ENCODE data around the gene SLC26A1. TPM values are rescaled to one million over a fixed set of nuclear protein-coding genes. Genes with fewer than 3 reads are reported as not detected.

SLC26A1 gene
- total and polyA plus RNA-seq, 8 donors = 0.35 to 8.6 (median 5.2) TPM

GRCh38 chr4:952881-953573, 40.2 kb downstream of the SLC26A1 start:
- Histone ChIP-seq H3K4me3 (no peak overlapping the region), H3K9me3 (no peaks in the 10 kb centered on the region), H3K4me1 (no peaks in the 10 kb centered on the region), H3K36me3 (peaks cover 0 to 49% of the 10 kb centered on the region in 2 donors), H3K27ac (no peak overlapping the region), H3K27me3 (no peaks in the 10 kb centered on the region)
- TF ChIP-seq CTCF (IDR thresholded peaks at IDR 0.05) = no peak
- ATAC-seq (no peak), DNase-seq (peak in 2 of 4 donors; percentile 30 to 64)
- intact Hi-C loops (cut with DNase I) = no loop called here

GRCh38 chr4:951594-952468, 41.4 kb downstream of the SLC26A1 start:
- no peak for TF ChIP-seq CTCF (IDR thresholded peaks at IDR 0.05)
- H3K27me3 ChIP-seq = no peaks in the 10 kb centered on the region
- intact Hi-C loops (cut with DNase I) = no loop called here
- no peaks in the 10 kb centered on the region for H3K9me3 ChIP-seq
- H3K36me3 ChIP-seq = peaks cover 0 to 37% of the 10 kb centered on the region in 2 donors
- H3K4me3 ChIP-seq = no peak overlapping the region
- H3K27ac ChIP-seq = no peak overlapping the region
- no peak for ATAC-seq
- no peaks in the 10 kb centered on the region for H3K4me1 ChIP-seq
- peak in 2 of 4 donors; percentile 3 to 52 for DNase-seq

- no peaks in the 10 kb centered on the region for H3K4me1 ChIP-seq
- H3K9me3 ChIP-seq = no peaks in the 10 kb centered on the region
- DNase-seq = peak in 1 of 4 donors; percentile 55
- H3K27ac ChIP-seq = no peak overlapping the region
- intact Hi-C loops (cut with DNase I) = no loop called here
- H3K27me3 ChIP-seq = no peaks in the 10 kb centered on the region
- TF ChIP-seq CTCF (IDR thresholded peaks at IDR 0.05) = no peak
- H3K4me3 ChIP-seq = no peak overlapping the region
- peaks cover 0 to 35% of the 10 kb centered on the region in 2 donors for H3K36me3 ChIP-seq
- no peak for ATAC-seq
Observed at GRCh38 chr4:951186-951585, 42.0 kb downstream of the SLC26A1 start.

- intact Hi-C loops (cut with DNase I) = no loop called here
- TF ChIP-seq CTCF (IDR thresholded peaks at IDR 0.05) = no peak
- no peaks in the 10 kb centered on the region for H3K27me3 ChIP-seq
- H3K36me3 ChIP-seq = peaks cover 0 to 29% of the 10 kb centered on the region in 2 donors
- no peaks in the 10 kb centered on the region for H3K9me3 ChIP-seq
- H3K4me1 ChIP-seq = peaks cover 0 to 4% of the 10 kb centered on the region in 2 donors
- H3K27ac ChIP-seq = no peak overlapping the region
- ATAC-seq (no peak), DNase-seq (peak in 1 of 4 donors; percentile 61)
- no peak overlapping the region for H3K4me3 ChIP-seq
Observed at GRCh38 chr4:950136-951020, 42.8 kb downstream of the SLC26A1 start.
